NCI-H2107 (cell line): Measurements from ENCODE around the gene GAS7.

Source experiments
- DNase-seq: peaks from one replicate; lab custom pipeline; 2025; lab: John Stamatoyannopoulos, UW

Gene GAS7

DNA sequence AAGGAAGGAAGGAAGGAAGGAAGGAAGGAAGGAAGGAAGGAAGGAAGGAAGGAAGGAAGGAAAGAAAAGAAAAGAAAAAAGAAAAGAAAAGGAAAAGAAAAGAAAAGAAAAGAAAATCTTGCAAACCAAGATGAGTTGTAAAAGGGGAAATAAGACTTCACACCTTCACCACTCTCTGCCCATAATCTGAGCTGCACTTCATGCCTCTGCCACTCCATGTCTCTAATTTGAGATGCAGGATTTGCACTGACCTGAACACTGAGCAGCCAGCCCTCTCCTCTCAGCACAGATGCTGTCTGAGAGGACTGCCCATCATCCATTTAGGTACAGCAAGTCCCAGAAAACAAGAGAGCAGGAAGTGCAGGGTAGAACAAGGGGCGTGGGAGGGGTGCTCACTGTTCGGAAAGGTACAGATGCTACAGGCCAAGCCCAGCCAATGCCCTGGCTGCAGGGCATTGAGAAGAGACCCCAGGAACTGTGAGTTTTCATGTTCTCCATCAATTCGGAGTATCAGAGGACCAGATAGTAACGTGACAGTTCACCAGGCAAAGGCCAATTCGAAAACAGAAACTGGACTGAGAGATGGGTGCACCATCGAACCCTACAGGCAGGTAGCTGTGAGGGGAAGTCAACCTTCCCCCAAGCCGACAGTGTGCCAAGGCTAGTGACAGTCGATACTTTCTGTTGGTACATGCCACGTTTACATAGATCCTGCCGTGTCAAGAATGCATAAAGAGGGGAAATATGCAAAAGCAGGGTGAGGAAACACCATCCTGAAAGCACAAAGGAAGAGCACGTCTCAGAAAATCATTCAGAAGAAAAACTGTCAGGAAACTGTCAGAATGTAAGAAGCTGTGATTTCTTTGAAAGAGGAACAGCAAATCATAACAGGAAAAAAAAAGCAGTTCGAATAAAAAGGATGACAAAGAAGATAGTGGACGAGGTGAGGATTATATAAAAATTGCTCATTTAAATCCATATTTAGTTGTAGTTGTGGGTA lies 151.3 kb downstream of the GAS7 start:
- DNase-seq: no peak

DNA sequence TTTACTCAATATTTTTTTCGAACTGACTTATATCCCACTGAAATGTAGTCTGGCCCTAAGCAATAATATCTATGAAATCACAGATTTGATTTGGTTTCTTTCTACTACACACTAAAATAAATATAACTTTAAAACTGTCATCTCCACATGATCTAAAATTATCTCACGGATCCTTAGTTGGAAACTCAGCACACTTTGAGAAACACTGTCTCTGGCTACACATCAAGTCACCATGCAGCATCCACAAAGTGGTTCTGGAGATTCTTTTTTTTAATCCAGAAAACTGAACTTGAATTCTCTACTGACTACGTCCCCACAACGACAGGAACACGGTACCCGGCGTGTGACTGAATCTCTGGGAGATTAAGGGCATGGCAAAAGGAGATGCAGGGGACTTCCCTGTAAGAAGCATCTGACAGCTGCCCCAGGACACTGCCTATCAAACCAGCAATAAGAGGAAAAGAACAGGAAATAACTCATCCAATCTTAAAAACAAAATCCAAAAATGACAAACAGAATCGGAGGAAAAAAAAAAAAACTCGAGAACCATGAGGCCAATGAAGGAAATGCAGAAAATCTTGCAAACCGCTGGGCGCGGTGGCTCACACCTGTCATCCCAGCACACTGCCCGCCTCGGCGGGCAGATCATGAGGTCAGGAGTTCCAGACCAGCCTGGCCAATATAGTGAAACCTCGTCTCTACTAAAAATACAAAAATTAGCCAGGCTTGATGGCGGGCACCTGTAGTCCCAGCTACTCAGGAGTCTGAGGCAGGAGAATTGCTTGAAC lies 152.3 kb downstream of the GAS7 start:
- no peak for DNase-seq

DNA sequence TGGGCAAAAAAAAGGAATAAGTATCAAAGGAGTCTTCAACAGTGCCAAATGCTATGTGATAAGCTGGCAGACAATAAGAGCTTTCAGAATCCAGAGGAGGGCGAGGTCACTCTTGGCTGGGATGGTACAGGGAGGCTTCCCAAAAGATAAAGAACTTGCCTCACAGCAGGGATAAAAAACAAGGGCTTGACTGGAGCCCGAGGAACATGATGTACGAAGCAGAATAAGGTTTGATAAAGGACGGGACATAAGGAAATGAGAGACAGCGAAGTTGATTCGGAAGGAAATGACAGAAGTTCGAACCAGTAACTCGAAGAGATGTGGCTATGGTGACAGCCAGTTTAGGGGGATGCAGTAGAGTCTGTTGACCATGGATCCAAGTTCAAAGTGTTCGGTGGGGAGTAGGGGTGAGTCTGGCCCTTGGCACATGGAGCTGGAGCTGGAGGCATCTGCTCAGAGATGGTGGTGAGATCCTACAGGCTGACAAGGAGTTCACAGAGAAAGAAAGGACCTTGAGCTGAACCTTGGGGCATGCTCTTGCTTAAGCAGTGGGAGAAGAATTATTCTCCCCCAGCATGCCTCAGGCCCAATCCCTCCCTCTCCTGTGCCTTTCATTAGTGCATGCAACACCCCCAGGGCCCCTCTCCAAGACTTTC lies 155.7 kb downstream of the GAS7 start:
- no peak for DNase-seq

DNA sequence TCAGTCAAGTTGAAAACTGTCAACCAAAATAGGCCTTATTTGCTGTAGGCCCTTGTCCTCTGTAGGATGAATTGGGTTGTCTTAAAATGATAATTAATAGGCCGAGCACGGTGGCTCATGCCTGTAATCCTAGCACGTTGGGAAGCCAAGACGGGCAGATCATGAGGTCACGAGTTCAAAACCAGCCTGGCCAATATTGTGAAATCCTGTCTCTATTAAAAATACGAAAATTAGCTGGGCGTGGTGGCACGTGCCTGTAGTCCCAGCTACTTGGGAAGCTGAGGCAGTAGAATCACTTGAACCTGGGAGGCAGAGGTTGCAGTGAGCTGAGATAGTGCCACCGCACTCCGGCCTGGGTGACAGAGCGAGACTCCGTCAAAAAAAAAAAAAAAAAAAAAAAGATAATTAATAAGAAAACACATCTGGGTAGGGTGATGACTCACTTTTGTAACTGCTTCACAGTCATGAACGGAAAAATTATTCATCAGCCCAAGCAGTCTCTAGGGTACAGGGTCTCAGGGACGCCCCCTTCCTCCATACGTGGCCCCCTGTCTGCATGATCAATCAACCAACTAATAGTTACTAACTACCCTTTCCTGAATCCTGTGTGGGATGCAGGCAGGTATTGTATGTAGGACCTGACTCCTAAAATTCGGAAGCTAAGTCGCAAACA lies 156.4 kb downstream of the GAS7 start:
- no peak for DNase-seq

DNA sequence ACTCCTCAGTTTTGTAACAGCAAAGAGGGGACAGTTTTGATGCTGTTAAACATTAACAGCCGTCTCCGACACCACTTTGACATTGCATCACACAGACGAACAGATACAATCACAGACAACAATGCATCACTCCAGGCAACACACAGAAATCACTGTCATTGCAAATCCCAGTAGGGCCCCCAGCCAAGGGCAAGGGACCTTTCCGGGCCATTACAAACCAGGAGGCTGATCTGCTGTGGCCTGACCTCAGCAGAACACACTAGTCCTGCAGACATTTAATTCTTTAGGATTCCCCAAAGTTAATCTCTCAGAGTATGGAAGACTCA lies 157.2 kb downstream of the GAS7 start:
- no peak for DNase-seq

DNA sequence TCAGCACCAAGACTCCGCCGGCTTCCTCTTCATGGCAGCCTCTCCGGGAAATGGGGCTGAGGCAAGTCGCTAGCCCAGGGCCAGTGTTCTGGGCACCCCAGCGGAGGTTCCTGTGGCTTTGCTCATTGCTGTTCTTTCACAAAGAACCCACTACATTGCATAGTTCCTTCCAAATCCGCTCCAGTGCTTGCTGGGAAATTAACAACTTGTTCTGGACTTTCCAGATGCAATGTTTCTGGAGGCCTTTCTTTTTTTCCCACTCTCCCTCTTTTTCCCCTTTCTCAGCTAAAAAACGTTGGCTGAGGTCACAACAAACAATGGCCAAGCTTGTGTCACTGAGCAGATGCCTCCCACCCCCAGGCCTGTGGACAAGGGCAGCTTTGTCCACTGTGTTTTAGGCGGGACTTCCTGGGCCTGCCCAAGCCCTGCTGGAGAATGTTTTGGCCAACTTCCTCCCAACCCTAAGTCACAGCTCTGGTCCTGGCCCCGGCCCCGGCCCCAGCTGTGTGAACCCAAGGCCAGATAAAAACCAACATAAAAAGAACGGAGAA lies 161.8 kb downstream of the GAS7 start:
- no peak for DNase-seq

DNA sequence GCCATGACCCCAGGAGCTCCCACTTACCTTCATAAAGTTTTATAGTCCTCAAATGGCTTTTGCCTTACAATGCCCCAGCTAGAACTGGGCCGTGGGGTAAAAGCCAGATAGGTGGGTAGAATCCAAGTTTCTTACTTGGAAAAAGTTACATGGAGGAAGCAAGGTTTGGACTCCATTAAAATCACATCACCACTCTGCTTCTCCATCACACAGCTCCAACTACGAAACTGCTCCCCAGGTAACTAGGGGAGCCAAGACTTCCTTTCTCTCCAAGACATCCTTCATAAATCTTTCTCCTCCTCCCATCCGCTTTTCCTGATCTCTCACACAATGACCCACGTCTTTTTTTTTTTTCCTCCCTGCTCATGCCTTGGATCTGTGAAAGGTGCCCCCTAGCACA lies 162.5 kb downstream of the GAS7 start:
- DNase-seq: no peak

DNA sequence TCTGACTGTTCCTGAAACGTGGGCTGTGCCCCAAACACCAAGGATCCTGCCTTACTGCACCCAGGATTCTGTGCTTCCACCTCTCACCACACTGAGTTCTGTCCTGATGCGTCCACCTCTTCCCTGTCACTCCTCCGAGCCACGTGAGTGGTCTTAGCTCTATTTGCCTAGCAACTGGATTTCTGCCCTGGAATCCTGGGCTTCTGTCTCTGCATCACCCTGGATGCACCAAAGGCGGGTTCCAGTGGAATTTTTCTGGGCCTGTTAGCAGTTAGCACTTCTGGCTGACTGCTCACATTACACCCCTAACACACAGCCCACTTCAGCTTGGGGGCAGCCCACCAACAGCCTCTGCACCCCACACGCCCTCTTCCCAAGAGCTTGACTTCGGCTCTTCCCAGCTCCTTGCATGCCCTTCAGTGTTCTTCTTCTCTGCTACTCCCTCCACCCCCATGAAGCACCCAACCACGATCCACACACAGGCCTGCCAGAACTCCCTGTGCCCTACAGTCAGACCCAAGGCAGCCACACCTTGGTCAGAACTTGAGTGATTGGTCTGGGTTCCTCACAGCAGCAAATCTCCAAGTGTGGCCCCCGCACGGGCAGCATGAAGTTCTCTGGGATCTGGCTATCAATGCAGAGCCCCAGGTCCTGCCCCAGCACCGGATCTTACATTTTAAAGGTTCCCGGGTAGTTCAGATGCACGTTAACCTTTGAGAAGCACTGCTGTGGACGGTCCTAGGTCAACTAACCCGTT lies 163.5 kb downstream of the GAS7 start:
- no peak for DNase-seq

DNA sequence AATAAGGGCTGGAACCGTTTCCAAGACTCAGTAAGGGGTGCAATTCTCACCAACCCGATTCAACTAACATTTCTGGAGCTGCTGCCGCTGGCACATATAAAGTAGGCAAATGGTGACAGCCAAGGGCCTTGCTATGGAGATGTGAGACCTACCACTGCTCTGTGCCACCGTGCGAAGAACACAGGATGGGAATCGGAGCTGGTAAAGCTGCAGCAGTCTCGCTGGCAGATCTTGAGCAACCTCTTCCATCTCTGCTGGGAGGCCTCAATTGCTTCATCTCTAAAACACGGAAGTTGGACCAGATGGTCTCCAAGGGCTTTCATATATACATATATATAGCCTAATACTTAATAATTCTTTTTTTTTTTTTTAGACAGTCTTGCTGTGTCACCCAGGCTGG lies 164.4 kb downstream of the GAS7 start:
- no peak for DNase-seq

DNA sequence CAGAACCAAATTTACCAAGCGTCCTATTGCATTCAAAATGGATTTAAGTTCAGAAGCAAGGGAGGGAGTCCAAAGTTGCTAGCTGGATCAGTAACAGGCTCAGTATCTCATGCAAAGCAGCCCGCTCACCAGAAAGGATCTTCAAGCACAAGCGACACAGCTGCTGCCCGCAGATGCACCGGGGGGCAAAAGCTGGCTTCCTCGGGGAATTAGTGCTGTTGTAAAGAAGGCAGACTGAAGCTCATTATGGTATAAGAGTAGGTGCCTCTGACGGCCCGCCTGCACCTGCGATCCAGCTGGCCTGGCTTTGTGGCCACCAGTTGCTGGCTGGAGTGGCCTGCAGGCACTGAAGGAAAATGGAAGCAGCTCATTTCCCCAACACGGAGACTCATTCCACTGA lies 165.0 kb downstream of the GAS7 start:
- no peak for DNase-seq

DNA sequence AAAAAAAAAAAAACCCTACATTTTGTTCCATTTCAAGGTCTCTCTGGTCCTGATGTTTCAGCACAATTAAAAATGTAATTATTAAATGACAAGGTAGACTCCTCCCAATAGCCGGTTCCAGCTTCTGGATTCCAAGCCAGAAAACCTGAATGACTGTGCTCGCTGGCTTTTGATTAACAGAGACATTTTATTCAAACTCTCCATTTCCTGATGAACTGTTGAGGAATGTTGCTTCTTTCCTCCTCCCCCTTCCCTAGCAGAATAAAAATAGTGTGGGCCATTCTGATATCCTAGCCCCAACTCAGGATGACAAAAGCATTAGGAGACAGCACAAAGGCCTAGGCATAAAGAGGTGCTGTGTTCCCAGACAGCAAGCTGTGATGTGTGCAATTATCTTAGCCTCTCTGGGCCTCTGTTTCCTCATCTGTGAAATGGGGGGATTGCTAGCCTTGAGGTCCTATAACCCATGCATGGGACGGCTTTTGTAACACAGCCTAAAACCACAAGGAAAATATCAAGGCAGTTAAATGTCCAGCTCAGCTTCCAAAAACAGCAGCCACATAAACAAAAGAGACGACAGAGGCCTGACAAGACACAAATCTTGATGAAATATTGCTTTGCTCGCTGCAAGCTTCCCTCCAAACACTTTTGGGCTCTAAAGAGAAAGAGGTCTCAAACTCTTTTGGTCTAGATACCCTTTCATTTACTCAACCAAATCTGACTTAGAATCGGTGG lies 166.1 kb downstream of the GAS7 start:
- no peak for DNase-seq

DNA sequence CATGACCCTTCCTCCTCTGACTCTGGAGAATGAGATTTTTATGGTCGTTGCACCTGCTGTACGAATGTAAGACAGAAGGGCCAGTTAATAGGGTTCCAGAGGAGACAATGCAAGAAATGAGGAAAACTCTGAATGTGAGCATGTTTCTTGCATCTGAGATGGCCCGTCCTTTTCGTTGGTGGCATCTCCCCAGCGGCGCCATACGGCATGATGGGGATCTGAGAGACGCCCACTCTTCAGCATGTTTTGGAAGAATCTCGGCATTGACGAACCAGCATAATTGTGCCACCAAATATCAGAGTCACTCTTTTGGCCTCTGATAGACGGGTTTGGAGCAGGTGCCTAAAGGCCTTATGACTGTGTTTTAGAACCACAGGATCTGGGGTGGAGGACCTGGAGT lies 166.8 kb downstream of the GAS7 start:
- DNase-seq: no peak

DNA sequence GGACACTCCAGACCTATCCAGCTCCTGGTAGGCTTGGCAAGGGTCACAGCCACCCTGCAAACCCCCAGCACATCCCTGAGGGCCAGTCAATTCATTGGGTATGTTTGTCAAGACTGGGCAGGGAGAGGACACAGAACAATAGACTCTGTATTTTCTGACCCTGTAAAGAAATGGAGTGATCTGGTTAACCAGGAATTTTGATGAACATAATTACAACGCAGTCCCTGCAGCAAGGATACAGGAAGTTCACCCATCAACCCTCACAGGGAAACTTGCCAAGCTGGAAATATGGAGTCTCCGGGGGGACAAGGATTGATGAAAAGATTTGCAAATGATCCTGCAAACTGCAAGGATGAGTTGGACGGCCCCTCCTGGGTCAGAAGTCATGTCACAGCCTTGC lies 167.3 kb downstream of the GAS7 start:
- no peak for DNase-seq

DNA sequence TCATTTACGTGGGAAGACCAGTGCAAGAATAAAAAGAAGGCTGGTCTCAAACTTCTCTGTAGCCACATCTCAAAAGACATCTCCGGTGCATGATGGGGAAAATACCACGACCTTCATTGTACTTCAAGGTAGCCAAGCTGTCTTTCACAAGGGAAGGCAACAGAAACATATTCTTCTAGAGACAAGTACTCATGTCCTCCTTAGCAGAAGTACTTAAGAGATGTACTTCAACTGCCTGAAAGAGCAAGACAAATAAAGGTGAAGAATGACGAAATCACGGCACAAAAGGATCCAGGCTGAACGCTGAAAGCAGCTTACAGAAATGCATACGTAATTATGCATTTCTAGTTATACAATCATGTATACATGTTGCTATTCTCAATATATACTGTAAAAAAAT lies 169.3 kb downstream of the GAS7 start:
- no peak for DNase-seq

DNA sequence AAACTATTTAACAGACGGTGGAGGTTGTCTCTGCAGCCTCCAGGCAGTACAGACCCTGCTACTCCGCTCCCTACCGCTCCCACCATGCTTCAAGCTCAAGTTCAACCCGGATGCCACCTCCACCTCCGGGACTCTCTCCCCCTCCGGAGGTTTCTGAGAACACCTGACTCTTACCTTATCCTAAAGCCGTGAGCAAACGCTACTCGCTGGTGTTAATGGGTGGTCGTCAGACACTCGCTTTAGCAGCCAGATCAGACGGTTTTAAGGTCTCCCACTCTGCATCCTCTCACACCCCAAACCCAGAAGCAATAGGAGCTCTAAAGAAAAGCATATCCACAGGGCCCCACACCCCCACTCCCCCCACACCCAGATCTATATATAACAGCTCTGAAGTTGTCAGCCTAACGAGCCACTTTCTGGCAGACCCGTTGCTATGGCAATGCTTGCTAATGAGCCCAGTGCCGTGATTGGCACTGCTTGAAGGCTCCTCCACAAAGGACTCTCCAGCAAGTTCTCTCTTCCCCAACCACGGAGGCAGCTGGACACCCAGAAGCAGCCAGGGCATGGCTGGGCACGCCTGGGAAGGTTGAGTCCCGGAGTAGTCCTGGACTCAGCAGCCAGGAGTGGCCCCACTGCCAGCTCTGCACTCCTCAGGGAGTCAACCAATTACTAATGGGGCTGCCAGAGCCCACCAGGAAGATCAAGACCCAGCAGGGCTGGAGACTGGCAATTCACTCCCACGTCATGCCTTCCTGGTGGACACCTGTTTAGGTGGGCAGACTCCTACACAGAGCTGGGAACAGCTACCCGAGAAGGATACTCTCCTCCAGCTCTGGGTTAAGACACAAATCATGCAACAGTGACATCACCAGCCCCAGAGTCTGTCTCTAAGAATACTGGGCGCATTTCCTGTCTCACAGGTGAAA lies 172.2 kb downstream of the GAS7 start:
- DNase-seq: no peak

DNA sequence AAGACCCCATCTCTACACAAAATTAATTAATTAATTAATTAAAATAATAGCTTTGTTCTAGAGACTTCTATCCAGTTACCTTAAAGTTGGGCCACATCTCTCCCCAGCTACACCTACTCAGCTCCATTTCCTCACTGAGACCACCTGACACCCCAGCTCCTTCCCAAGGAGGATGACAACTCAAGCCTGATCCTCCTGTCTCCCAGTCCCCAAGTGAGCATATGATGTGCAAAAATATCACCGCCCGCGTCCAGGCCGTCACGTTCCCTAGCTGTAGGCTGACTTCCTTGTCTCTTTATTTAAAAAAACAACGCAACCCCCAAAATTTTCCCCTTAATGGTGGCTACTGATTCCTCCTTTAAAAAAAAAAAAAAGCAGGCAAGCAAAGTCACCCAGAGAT lies 173.2 kb downstream of the GAS7 start:
- DNase-seq: no peak

DNA sequence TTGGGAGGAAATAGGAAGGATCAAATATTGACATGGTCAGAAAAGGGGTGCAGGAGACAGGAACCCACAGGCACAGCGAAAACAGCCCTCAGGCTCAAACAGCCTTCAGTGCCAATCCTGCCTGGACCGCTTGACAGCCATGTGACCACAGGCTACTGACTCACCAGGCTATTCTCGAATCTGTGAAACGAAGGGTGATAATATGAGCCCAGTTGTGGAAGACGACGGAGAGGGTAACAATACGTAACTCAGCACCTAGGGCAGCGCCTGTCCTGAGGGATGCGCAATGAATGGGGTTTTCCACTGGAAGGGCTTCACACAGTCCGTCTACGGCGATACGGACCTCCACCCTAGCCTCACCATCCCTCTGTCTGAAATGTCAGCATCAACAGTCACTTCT lies 176.0 kb downstream of the GAS7 start:
- DNase-seq: no peak

DNA sequence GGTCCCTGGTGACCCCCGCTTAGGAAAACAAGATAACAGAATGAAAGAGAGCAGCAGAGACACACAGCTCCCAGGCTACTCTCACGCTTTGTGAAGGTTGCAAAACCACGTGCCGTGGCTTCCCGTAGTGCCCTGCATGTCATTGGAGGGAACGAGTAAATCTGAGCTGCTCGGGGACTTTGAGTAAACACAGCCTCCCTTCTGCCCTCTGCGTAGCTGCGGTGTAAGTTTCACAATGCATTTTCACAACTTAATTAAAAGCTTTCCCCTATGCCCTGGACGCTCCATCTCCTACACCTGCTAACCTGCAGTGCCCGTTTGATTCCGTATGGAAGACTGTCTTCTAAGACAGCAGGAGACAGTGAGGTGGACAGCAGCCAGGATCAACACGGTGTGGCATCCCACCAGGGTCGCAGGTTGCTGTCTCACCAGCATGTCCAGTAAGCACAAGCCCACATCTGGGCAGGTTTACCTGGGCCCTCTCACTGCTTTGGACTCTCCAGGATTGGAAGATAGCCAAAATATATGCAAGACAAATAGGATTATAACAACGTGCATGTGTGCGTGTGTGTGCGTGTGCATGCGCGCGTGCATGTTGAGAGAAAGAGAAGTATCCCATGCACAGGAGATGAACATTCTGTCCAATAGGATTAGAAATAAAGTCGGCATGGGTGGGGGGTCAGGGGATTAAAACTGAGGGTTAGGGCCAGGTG lies 177.0 kb downstream of the GAS7 start:
- no peak for DNase-seq
